ENCODE results near the gene PTPRZ1.

Gene PTPRZ1

GRCh38 chr7:121960678-121961077 is 87.7 kb downstream of the PTPRZ1 start:
- no peak for DNase-seq

GRCh38 chr7:121961089-121961867 is 88.3 kb downstream of the PTPRZ1 start:
- no peak for DNase-seq

GRCh38 chr7:121966276-121966934 is 93.4 kb downstream of the PTPRZ1 start:
- no peak for DNase-seq

- DNase-seq, result no peak
Observed at GRCh38 chr7:121966935-121967332, 94.0 kb downstream of the PTPRZ1 start.

- no peak for DNase-seq
Observed at GRCh38 chr7:121985476-121986030, 112.6 kb downstream of the PTPRZ1 start.

- DNase-seq, result no peak
Observed at GRCh38 chr7:121992068-121992467, 119.1 kb downstream of the PTPRZ1 start.

- DNase-seq, result peak; percentile 20
Observed at GRCh38 chr7:121994625-121995410, 121.9 kb downstream of the PTPRZ1 start.

- DNase-seq, result no peak
Observed at GRCh38 chr7:122006687-122007086, 133.7 kb downstream of the PTPRZ1 start.

- DNase-seq, result no peak
Observed at GRCh38 chr7:122010116-122010515, 137.2 kb downstream of the PTPRZ1 start.

- no peak for DNase-seq
Observed at GRCh38 chr7:122013065-122013464, 140.1 kb downstream of the PTPRZ1 start.

- no peak for DNase-seq
Observed at GRCh38 chr7:122013630-122014029, 140.7 kb downstream of the PTPRZ1 start.

- no peak for DNase-seq
Observed at GRCh38 chr7:122014697-122015096, 141.7 kb downstream of the PTPRZ1 start.

- no peak for DNase-seq
Observed at GRCh38 chr7:122018032-122018431, 145.1 kb downstream of the PTPRZ1 start.

GRCh38 chr7:122027058-122027457 is 154.1 kb downstream of the PTPRZ1 start:
- no peak for DNase-seq

GRCh38 chr7:122033641-122034040 is 160.7 kb downstream of the PTPRZ1 start:
- no peak for DNase-seq

GRCh38 chr7:122035876-122036275 is 162.9 kb downstream of the PTPRZ1 start:
- no peak for DNase-seq

- DNase-seq, result no peak
Observed at GRCh38 chr7:122038134-122038533, 165.2 kb downstream of the PTPRZ1 start.

GRCh38 chr7:122038904-122039303 is 165.9 kb downstream of the PTPRZ1 start:
- no peak for DNase-seq

GRCh38 chr7:122040147-122040546 is 167.2 kb downstream of the PTPRZ1 start:
- no peak for DNase-seq

- no peak for DNase-seq
Observed at GRCh38 chr7:122046402-122046801, 173.4 kb downstream of the PTPRZ1 start.

- DNase-seq, result no peak
Observed at GRCh38 chr7:122054393-122054792, 181.4 kb downstream of the PTPRZ1 start.

- no peak for DNase-seq
Observed at GRCh38 chr7:122055073-122055472, 182.1 kb downstream of the PTPRZ1 start.

- DNase-seq, result no peak
Observed at GRCh38 chr7:122056977-122057376, 184.0 kb downstream of the PTPRZ1 start.

All from stimulated activated naive CD4-positive, alpha-beta T cell treated with Interleukin-2 at 50 U/mL for 16 hours (primary cell).